ENCODE data around the gene INO80C.

Gene INO80C

DNA sequence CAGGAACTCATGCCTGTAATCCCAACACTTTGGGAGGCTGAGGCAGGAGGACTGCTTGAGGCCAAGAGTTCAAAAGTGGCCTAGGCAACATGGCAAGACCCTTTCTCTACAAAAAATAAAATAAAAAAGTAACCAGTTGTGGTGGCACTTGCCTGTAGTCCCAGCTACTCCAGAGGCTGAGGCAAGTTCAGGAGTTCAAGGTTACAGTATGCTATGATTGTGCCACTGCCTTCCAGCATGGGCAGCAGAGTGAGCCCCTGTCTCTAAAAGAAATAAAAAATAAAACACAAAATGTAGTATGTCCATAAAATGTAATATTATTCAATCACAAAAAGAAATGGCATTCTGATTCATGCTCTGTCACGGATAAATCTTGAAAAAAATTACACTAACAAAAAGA is 11.9 kb downstream of the INO80C start:
- Histone ChIP-seq H3K27me3 (no peaks in the 10 kb centered on the region), H3K36me3 (no peaks in the 10 kb centered on the region), H3K4me1 (peaks cover 5% of the 10 kb centered on the region), H3K9me3 (no peaks in the 10 kb centered on the region), H3K4me3 (ENCODE audit: low read depth, low read length) (no peak overlapping the region)
- TF ChIP-seq, protein P1, sequence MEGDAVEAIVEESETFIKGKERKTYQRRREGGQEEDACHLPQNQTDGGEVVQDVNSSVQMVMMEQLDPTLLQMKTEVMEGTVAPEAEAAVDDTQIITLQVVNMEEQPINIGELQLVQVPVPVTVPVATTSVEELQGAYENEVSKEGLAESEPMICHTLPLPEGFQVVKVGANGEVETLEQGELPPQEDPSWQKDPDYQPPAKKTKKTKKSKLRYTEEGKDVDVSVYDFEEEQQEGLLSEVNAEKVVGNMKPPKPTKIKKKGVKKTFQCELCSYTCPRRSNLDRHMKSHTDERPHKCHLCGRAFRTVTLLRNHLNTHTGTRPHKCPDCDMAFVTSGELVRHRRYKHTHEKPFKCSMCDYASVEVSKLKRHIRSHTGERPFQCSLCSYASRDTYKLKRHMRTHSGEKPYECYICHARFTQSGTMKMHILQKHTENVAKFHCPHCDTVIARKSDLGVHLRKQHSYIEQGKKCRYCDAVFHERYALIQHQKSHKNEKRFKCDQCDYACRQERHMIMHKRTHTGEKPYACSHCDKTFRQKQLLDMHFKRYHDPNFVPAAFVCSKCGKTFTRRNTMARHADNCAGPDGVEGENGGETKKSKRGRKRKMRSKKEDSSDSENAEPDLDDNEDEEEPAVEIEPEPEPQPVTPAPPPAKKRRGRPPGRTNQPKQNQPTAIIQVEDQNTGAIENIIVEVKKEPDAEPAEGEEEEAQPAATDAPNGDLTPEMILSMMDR (IDR thresholded peaks at IDR 0.05; ENCODE audit: low read depth, low read length) = no peak
- DNase-seq = no peak

DNA sequence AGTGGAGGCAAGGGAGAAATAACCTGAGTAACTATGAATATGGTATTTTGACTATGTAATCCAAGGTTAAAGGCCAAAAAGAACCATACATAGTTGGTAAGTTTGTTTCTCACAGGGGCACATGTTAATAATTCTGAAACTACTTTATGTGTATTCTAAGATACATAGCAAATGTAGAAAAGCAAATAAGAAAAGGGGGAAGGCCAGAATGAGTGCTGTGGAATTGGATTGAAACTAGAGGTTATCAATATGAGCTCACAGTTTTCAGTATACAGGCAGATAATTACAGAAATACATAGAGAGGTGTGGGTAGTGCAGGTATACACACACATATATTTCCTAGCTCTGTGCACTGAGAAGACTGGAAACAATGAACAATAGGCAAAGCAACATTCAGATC is 13.7 kb downstream of the INO80C start:
- Histone ChIP-seq H3K9me3 (no peaks in the 10 kb centered on the region), H3K36me3 (no peaks in the 10 kb centered on the region), H3K4me3 (ENCODE audit: low read depth, low read length) (no peak overlapping the region), H3K27me3 (no peaks in the 10 kb centered on the region), H3K4me1 (no peaks in the 10 kb centered on the region; the same call in 1 of the 2 replicates)
- TF ChIP-seq, protein P1 (IDR thresholded peaks at IDR 0.05; ENCODE audit: low read depth, low read length) = no peak
- no peak for DNase-seq

DNA sequence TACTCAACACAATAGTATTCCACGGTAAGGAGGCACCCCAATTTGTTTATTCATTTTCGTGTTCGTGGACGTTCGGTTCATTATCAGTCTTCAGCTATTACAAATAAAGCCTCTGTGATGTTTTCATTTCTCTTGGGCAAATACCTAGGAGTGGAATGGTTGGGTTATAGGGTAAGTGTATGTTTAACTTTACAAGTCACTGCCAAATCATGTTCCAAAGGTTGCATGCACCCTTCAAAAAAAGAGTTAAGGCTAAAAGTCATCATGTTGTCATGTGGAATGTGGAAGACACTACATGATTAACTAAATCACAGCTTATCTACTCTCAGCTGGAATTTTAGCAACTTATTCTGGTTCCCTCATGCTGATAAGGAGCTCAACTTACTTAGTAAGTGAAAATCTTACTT is 15.8 kb downstream of the INO80C start:
- H3K4me1 ChIP-seq = no peaks in the 10 kb centered on the region
- H3K36me3 ChIP-seq = no peaks in the 10 kb centered on the region
- TF ChIP-seq, protein P1 (IDR thresholded peaks at IDR 0.05; ENCODE audit: low read depth, low read length) = no peak
- no peak for DNase-seq
- H3K4me3 ChIP-seq (ENCODE audit: low read depth, low read length) = no peak overlapping the region
- no peaks in the 10 kb centered on the region for H3K27me3 ChIP-seq
- no peaks in the 10 kb centered on the region for H3K9me3 ChIP-seq

DNA sequence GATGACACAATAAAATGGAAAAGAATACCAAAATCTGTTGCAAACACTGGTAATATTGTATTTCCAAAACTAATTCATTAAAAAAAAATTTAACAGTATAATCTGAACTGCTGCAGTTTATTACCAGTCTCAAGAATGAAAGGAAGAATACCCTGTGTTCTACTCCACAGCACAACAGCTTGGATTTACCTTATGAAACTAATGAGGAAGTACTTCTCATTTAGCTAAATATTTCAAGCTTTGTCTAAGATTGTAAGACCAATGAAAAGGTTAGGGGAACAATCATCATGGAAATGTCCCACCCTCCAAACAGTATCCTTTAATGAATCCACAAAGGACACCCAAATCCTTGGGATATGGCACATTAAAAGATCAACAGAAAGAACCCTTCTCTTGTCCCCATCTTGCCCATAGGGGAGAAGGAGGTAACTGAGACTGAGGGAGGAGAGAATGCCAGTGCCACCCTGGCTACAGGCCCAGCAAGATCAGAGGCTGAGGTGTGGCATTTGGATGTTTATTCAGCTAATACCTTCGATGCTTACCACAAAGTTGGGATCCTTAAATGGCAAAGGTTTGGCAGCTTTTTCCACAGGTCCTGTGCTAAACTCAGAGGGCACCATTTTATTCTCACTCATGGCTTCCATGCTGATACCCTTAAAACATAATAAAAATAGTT is 17.7 kb downstream of the INO80C start:
- DNase-seq = no peak
- Histone ChIP-seq H3K27me3 (no peaks in the 10 kb centered on the region), H3K4me1 (no peaks in the 10 kb centered on the region), H3K36me3 (no peaks in the 10 kb centered on the region), H3K4me3 (ENCODE audit: low read depth, low read length) (no peak overlapping the region), H3K9me3 (no peaks in the 10 kb centered on the region)
- TF ChIP-seq, protein P1 (IDR thresholded peaks at IDR 0.05; ENCODE audit: low read depth, low read length) = no peak

DNA sequence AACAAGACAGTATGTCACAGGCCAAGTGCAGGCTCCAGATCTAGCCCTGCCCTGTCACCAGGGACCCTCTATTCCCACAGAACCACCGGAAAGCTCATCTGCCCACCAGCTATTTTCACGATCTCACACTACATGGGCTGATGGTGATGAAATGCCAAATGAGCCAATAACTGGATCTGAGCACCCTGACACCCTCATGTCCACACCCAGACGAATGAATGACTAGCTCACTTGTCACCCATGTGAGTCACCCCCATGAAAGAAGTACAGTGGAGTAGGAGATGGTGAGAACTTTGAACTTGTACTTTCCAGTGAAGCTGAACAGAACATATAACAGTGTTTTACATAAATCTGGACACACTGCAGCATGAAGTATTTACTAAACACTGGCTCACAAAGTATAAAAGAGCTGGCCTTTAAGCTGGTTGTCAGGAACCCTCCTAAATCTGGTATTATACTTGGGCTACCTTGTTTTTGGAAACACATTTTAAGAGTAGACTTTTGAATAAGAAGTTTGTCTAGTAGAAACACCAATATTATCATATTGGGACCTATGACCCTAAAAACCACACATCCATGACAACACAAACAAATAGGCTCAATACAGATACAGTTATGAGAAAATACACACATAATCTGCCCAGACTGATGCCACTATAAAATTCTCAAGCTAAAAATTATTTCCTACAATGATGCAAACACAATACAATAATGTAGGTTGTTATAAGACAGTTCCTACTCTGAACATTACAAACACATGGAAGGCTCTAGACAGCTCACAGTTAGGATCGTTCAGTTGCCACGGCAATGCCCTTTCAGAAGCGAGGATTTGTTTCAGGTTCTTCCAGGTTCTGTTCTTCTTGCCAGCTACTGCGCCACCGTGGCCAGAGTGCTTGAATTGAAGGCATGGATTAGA is 19.0 kb downstream of the INO80C start:
- Histone ChIP-seq H3K36me3 (no peaks in the 10 kb centered on the region), H3K4me1 (no peaks in the 10 kb centered on the region), H3K27me3 (no peaks in the 10 kb centered on the region), H3K4me3 (ENCODE audit: low read depth, low read length) (no peak overlapping the region), H3K9me3 (no peaks in the 10 kb centered on the region)
- TF ChIP-seq, protein P1 (IDR thresholded peaks at IDR 0.05; ENCODE audit: low read depth, low read length) = no peak
- DNase-seq = no peak

DNA sequence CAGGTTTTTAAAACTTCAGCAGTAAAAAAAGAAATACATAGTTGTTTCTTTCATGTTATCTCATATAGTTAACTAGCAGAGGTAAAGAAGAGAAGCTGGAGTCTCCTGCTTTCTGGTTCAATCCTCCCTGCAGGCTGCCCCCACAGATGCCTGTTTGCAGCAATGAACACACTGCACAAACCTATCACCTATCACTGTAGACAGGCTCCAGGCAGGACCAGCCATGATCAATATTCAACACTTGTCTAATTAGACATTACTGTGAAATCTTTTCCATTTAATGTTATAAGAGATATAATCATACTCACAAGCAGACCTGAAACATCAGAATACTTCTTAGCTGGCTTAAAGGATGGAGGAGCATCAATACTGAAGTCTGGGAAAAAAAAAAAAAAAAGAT is 19.8 kb downstream of the INO80C start:
- Histone ChIP-seq H3K36me3 (no peaks in the 10 kb centered on the region), H3K4me3 (ENCODE audit: low read depth, low read length) (no peak overlapping the region), H3K9me3 (no peaks in the 10 kb centered on the region), H3K4me1 (no peaks in the 10 kb centered on the region), H3K27me3 (no peaks in the 10 kb centered on the region)
- TF ChIP-seq, protein P1 (IDR thresholded peaks at IDR 0.05; ENCODE audit: low read depth, low read length) = no peak
- no peak for DNase-seq

All from BE2C (cell line).